HG03457 (cell line): ENCODE measurements around the gene ZNF335.
"Not testable (repeated sequence)": the region's sequence is repeated elsewhere in the genome, so short reads cannot be mapped to it uniquely, and the experiment has no call there.

Source experiments
- ATAC-seq: cut with Tn5 transposase; IDR thresholded peaks from one replicate; pipeline ENCODE4 v1.9.1; 2021; ENCODE audit warnings: moderate number of reproducible peaks; ENCODE audit not compliant: unreplicated experiment

The ZNF335 gene

DNA sequence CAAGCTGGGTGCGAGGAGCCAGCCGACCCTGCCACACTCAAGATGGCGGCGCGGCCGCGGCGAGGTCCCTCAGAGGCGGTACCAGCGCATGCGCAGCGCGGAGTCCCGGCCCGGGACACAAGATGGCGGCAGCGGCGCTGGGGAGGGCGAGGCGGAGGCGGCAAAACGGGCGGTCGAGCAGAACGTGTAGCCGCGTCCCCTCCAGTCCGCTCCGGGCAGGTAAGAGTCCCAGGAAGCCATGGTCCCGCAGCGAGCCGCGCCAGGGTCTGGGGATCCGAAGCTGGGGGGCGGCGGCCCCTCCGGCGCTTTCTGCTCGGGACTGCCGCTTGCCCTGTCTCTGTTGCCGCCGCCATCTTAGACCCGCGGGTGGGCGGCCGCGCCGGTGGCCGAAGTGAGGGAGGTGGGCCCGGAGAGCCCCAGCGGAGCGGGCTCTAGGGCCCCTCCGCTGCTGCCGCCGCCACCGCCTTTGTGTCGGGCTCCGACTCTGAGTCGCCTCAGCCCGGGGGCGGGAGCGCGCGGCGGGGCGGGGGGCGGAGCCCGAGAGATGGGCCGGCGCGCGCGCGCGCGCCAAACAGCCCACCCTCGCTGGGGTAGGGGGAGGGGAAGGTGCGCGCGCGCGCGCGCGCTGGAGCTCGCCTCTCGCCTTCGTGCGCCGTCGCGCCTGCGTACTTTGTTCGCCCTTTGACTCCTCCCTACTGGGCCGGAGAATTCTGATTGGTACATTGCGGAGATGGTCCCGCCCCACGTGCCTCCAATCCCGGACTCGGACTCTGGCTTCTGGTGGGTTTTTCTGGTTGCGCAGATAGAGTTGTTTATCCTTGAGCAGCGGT, 37.2 kb downstream of the ZNF335 start, which contains the start of gene PCIF1:
TSS of gene PCIF1 (plus strand) at position 98 of the 830 bp plus-strand sequence. CDS start 4,317 bp downstream, outside the sequence.
- peak; percentile 60 for ATAC-seq

DNA sequence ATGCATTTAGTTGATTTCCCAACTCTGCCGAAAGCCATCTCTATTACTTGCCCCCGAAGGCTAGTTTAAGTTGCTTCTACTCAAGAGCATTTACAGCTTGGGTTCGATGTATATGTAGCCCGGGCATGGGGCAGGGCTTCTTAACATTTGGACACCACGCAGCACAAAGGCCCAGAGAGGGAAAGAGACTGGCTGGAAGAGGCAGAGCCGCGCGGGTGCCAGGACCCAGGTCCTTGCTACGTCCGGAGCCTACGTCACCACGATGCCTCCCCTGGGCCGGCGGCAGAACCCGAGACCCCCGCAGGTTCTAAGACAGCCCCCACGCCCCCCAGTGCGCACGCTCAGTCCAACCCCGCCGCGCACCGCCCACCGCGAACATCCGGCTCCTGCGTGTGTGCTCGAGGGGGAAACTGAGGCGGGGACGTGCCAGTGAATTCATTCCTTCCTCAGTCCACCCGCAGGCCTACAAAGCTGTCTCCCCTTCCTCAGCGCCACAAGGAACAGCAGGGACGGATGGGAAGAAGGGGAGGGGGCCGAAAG, 37.9 kb downstream of the ZNF335 start:
- ATAC-seq = no peak

DNA sequence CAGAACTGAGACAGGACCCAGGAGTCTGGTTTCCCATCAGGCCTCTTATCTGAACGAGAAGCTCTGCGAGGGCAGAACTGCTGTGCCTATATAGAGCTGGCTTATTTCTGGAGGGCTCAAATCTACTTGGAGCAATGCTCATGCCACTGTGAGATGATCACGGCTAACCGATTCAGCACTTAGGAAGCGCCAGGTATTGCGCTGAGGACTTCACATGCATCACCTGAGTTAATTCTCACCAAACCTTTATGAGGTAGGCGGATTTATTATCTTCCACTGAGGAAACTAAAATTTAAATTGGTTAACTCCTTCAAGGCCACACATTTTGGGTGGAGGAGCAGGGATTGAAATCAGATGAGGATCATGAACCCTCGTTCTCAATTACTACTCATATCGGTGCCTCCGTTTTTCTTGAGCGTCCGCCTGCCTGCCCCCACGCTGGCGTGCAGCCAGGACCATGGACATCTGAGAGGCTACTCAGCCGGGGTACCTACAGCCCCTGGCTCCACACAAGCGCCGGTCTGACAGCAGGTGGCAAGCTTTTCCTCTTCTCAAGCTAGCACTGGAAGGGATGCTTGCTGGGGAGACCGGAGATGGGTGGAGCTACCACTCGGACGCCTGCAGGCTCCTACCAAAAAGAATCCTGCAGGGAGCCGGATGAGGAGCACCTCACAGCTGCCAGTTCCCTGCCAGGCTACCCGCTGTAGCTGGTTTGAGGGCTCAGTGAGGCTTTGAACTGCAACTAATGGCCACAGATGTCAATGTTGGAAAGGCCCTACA, 38.5 kb downstream of the ZNF335 start:
- ATAC-seq = no peak

DNA sequence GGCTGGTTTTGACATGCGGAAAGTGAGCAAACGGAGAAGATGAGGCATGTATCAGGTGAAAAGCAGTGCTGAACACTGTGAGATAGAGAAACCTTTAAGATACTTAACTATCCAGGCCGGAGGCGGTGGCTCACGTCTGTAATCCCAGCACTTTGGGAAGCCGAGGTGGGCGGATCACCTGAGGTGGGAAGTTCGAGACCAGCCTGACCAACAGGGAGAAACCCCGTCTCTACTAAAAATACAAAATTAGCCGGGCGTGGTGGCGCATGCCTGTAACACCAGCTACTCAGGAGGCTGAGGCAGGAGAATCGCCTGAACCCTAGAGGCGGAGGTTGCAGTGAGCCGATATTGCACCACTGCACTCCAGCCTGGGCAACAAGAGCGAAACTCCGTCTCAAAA, 40.3 kb downstream of the ZNF335 start:
- ATAC-seq = not testable (repeated sequence)

- ATAC-seq = no peak
These were observed 44.7 kb downstream of the ZNF335 start for GRCh38 chr20:45927071-45927878.

GRCh38 chr20:45926731-45927070, 45.3 kb downstream of the ZNF335 start:
- no peak for ATAC-seq

GRCh38 chr20:45925821-45926506, 46.0 kb downstream of the ZNF335 start:
- no peak for ATAC-seq

DNA sequence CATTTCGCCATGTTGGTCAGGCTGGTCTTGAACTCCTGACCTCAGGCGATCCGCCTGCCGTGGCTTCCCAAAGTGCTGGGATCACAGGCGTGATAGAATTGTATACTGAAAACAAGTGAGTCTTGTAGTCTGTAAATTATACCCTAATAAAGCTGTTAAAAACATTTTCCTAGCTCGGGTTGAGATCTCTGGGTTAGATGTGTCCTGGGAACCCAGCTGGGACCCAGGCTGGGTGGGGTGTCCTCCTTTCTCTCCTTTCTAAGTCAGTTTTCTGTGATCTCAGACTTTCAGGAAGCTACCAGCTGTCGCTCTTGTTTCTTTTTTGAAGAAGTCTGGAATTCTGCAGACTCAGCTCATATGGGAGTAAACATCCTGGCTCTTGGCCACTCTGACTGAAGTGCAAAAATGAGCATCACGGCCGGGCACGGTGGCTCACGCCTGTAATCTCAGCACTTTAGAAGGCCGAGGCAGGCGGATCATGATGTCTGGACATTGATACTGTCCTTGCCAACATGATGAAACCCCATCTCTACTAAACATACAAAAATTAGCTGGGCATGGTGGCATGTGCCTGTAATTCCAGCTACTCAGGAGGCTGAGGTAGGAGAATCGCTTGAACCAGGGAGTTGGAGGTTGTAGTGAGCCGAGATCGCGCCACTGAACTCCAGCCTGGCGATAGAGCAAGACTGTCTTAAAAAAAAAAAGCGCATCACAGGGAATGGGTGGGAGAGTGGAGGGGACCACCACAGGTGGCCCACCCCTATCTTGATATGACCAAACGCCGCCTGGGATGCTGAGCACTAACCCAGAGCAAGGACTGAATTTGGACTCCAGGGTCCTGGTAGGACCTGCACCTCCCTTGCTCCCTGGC, 47.4 kb downstream of the ZNF335 start:
- no peak for ATAC-seq

DNA sequence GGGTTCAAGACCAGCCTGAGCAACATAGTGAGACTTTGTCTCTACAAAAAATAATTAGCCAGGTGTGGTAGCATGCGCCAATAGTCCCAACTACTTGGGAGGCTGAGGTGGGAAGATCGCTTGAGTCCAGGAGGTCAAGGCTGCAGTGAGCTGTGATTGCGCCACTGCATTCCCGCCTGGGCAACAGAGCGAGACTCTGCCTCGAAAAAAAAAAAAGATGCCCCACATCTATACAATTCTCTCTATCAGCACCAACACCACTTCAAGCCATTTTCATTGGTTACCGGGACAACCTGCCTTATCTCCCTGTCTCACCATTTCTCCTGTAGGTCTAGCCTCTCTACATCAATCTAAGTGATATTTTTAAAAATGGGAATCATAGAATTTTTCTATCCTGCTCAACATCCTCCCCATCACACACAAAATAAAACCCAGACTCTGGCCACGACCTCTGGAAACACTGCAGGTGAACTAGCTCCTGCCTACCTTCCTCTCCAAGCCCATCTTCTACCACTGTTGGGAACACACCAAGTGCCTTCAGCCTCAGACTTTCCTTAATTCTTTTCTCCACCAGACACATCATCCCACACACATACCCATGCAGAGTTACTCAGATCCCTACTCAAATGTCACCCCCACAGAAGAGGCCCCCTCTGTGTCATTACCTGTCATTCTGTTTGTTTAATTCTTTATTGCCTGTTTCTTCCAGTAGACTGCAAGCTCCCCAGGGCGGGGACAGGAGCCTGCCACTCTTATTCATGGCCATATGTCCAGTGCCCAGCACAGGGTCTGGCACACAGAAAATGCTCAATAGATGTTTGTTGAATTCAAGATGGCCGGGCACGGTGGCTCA, 50.4 kb downstream of the ZNF335 start:
- no peak for ATAC-seq

DNA sequence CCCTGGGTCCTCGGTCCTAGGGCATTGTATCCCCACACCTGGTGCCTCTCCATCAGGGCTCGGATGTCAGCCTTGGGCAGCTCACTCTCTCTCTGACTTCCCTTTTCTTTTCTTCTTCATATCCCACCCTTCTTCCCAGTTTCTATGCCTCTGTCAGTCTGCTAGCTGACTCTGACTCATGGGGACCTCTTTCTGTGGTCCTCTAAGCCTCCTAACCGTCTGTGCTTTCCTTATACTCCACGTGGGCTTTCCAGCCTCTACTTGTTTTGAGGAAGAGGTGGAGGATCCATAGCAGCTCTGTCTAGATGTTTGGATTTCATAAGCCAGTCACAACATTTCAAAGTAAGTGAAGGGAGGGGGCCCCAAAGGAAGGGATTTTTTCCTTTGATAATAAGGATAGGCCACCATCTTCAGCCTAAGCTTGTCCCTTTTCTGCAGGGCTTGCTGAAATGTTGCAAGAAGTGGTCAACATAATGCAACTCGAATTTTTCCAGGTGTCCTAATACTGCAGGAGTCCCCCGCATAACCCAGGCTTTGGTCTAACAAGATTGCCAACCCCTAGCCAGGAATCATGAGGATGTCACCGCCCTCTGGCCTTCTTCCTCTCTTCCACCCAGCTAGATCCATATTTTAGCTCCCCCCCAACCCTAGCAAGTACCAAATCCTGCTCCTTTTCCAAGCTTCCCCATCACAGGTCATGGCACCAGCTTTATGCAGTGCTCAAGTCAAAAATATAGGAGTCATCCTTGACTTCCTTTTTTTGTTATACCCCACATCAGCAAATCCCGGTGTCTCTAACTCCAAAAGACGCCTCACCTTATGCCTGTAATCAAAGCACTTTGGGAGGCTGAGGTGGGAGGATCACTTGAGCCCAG, 51.3 kb downstream of the ZNF335 start:
- ATAC-seq = no peak

GRCh38 chr20:45919542-45920399, 52.2 kb downstream of the ZNF335 start:
- no peak for ATAC-seq

GRCh38 chr20:45918779-45919537, 53.0 kb downstream of the ZNF335 start:
- ATAC-seq = no peak

DNA sequence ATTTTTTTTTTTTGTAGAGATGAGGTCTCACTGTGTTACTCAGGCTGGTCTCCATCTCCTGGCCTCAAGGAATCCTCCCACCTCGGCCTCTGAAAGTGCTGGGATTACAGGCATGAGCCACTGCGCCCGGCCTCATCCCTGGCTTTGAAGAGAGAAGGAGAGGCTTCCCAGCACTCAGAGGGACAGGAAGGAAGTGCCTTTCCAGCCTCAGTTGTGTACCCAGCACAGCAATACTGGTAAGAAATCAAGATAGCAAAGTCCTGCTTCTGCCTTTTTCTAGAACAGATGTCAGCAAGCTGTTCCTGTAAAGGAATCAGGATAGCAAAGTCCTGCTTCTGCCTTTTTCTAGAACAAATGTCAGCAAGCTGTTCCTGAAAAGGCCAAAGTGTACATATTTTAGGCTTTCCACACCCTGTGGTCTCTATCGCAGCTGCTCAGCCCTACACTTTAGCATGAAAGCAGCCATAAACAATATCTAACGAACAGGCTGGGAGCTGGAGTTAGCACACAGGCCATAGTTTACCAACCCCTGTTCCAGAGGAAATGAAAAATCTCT, 53.7 kb downstream of the ZNF335 start:
- ATAC-seq = no peak

- ATAC-seq = no peak
These were observed 54.2 kb downstream of the ZNF335 start for GRCh38 chr20:45917790-45918141.

DNA sequence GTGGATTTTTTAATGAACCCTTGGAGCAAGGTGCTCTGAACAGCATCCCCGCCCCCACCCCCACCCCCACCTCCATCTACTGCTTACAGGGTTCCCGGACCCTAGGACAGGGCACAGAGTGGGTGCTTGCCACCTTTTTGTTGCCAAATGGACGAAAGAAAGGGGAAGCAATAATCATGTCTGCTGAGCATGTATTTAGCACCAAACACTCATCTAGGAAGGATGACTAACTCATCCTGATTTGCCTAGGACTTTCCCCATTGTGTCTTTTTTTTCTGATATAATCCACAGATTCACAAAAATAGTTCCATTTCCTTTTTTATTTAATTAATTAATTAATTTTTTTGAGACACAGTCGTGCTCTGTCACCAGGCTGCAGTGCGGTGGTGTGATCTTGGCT, 58.9 kb downstream of the ZNF335 start:
- ATAC-seq = no peak

DNA sequence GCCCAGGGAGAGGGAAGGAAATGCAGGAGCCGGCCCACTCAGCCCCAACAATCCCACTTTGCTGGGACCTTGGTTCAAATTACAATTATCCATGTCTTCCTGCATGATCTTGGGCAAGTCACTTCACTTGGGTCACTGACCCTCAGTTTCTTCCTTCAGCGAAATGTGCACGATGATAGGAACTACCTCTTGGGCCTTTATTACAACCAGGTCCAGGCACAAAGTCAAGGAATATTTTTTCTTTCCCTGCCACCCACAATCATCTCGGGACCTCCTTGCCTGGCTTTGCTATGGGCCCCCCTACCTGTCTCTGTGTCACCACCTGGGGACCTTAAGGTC, 59.7 kb downstream of the ZNF335 start:
- ATAC-seq = no peak
